Central memory CD8-positive, alpha-beta T cell (primary cell): Measurements from ENCODE around the gene TBX19.
"Not testable (repeated sequence)": the region's sequence is repeated elsewhere in the genome, so short reads cannot be mapped to it uniquely, and the experiment has no call there.

Experiments
- ATAC-seq: fragments of 150-1000 bp; cut with Tn5 transposase; replicated peaks from 2 replicates; pipeline ENCODE4 v1.10.0; 2022; ENCODE audit warnings: mild to moderate bottlenecking, moderate FRiP score, moderate number of reproducible peaks; ENCODE audit not compliant: poor library complexity, severe bottlenecking; ENCODE audit errors: extremely low read depth
- DNase-seq, 2 donors: peaks; one replicate each; pipeline ENCODE4 v3.0.0; 2021; ENCODE audit warnings: low spot score in 2 of 2
- H3K27ac Mint-ChIP-seq: one replicate; pipeline ENCODE4 v1.8.0; 2022; ENCODE audit warnings: low read depth, mild to moderate bottlenecking, moderate library complexity, mixed read lengths
- H3K27me3 Mint-ChIP-seq: one replicate; pipeline ENCODE4 v1.8.0; 2022; ENCODE audit warnings: mixed read lengths
- H3K36me3 Mint-ChIP-seq: one replicate; pipeline ENCODE4 v1.8.0; 2022; ENCODE audit warnings: mild to moderate bottlenecking, moderate library complexity, mixed read lengths; ENCODE audit not compliant: insufficient read depth
- H3K4me1 Mint-ChIP-seq: one replicate; pipeline ENCODE4 v1.8.0; 2022; ENCODE audit warnings: mixed read lengths
- H3K4me3 Mint-ChIP-seq: one replicate; pipeline ENCODE4 v1.8.0; 2022; ENCODE audit warnings: mild to moderate bottlenecking, moderate library complexity, mixed read lengths
- H3K9me3 Mint-ChIP-seq: one replicate; pipeline ENCODE4 v1.8.0; 2022; ENCODE audit warnings: mixed read lengths

TBX19 gene

GRCh38 chr1:168335500-168335899 is 54.8 kb downstream of the TBX19 start:
- Mint-ChIP-seq H3K4me1 (peaks cover 26% of the 10 kb centered on the region), H3K9me3 (no peaks in the 10 kb centered on the region), H3K27me3 (no peaks in the 10 kb centered on the region), H3K27ac (no peak overlapping the region), H3K4me3 (no peak overlapping the region), H3K36me3 (no peaks in the 10 kb centered on the region)
- ATAC-seq (no peak), DNase-seq (no peak)

GRCh38 chr1:168338589-168339503 is 58.2 kb downstream of the TBX19 start:
- ATAC-seq (no peak), DNase-seq (no peak)
- Mint-ChIP-seq H3K36me3 (peaks cover 1% of the 10 kb centered on the region), H3K27ac (no peak overlapping the region), H3K27me3 (no peaks in the 10 kb centered on the region), H3K9me3 (no peaks in the 10 kb centered on the region), H3K4me1 (peaks cover 55% of the 10 kb centered on the region), H3K4me3 (peak overlapping the region; percentile 24)

GRCh38 chr1:168340781-168341482 is 60.3 kb downstream of the TBX19 start:
- Mint-ChIP-seq H3K27ac (peak overlapping the region; percentile 33), H3K27me3 (no peaks in the 10 kb centered on the region), H3K36me3 (peaks cover 4% of the 10 kb centered on the region), H3K9me3 (no peaks in the 10 kb centered on the region), H3K4me3 (peak overlapping the region; percentile 39), H3K4me1 (peaks cover 59% of the 10 kb centered on the region)
- DNase-seq = no peak
- ATAC-seq = peak; percentile 41

GRCh38 chr1:168341483-168341975 is 60.9 kb downstream of the TBX19 start:
- Mint-ChIP-seq H3K27ac (peak overlapping the region; percentile 33), H3K9me3 (no peaks in the 10 kb centered on the region), H3K4me3 (no peak overlapping the region), H3K36me3 (peaks cover 4% of the 10 kb centered on the region), H3K4me1 (peaks cover 60% of the 10 kb centered on the region), H3K27me3 (no peaks in the 10 kb centered on the region)
- DNase-seq = no peak
- no peak for ATAC-seq

- Mint-ChIP-seq H3K27me3 (no peaks in the 10 kb centered on the region), H3K4me1 (peaks cover 67% of the 10 kb centered on the region), H3K36me3 (peaks cover 4% of the 10 kb centered on the region), H3K4me3 (peak overlapping the region; percentile 62), H3K27ac (peak overlapping the region; percentile 95), H3K9me3 (no peaks in the 10 kb centered on the region)
- ATAC-seq (peak; percentile 91), DNase-seq (peak; percentile 81 to 84)
Measured at GRCh38 chr1:168342572-168343280, 62.0 kb downstream of the TBX19 start.

GRCh38 chr1:168343566-168343965 is 62.9 kb downstream of the TBX19 start:
- peaks cover 71% of the 10 kb centered on the region for H3K4me1 Mint-ChIP-seq
- DNase-seq = no peak
- H3K27ac Mint-ChIP-seq = peak overlapping the region; percentile 95
- H3K27me3 Mint-ChIP-seq = no peaks in the 10 kb centered on the region
- H3K36me3 Mint-ChIP-seq = peaks cover 11% of the 10 kb centered on the region
- ATAC-seq = no peak
- no peak overlapping the region for H3K4me3 Mint-ChIP-seq
- no peaks in the 10 kb centered on the region for H3K9me3 Mint-ChIP-seq

- ATAC-seq (no peak), DNase-seq (no peak)
- Mint-ChIP-seq H3K4me1 (peaks cover 61% of the 10 kb centered on the region), H3K27me3 (no peaks in the 10 kb centered on the region), H3K36me3 (peaks cover 11% of the 10 kb centered on the region), H3K9me3 (no peaks in the 10 kb centered on the region), H3K27ac (no peak overlapping the region), H3K4me3 (no peak overlapping the region)
Measured at GRCh38 chr1:168344517-168344916, 63.8 kb downstream of the TBX19 start.

GRCh38 chr1:168345939-168346338 is 65.3 kb downstream of the TBX19 start:
- Mint-ChIP-seq H3K27ac (no peak overlapping the region), H3K4me1 (peaks cover 51% of the 10 kb centered on the region), H3K4me3 (no peak overlapping the region), H3K27me3 (no peaks in the 10 kb centered on the region), H3K9me3 (no peaks in the 10 kb centered on the region), H3K36me3 (peaks cover 11% of the 10 kb centered on the region)
- ATAC-seq = no peak
- DNase-seq = no peak

GRCh38 chr1:168347630-168348029 is 67.0 kb downstream of the TBX19 start:
- Mint-ChIP-seq H3K27me3 (no peaks in the 10 kb centered on the region), H3K36me3 (peaks cover 11% of the 10 kb centered on the region), H3K9me3 (no peaks in the 10 kb centered on the region), H3K27ac (peak overlapping the region; percentile 98), H3K4me3 (peak overlapping the region; percentile 83), H3K4me1 (peaks cover 38% of the 10 kb centered on the region)
- DNase-seq (no peak), ATAC-seq (no peak)

- Mint-ChIP-seq H3K27ac (peak overlapping the region; percentile 98), H3K4me1 (peaks cover 32% of the 10 kb centered on the region), H3K36me3 (peaks cover 10% of the 10 kb centered on the region), H3K4me3 (peak overlapping the region; percentile 83), H3K9me3 (no peaks in the 10 kb centered on the region), H3K27me3 (no peaks in the 10 kb centered on the region)
- ATAC-seq (peak; percentile 64), DNase-seq (no peak)
Measured at GRCh38 chr1:168348146-168348709, 67.6 kb downstream of the TBX19 start.

- not testable (repeated sequence) for ATAC-seq, DNase-seq, H3K27ac Mint-ChIP-seq, H3K36me3 Mint-ChIP-seq, H3K27me3 Mint-ChIP-seq, H3K4me3 Mint-ChIP-seq, H3K9me3 Mint-ChIP-seq, H3K4me1 Mint-ChIP-seq
Measured at GRCh38 chr1:168354335-168355269, 73.9 kb downstream of the TBX19 start.
